Neural cell (in vitro differentiated cells): ENCODE results near the gene SP140. TPM values are rescaled to one million over a fixed set of nuclear protein-coding genes. Genes with fewer than 3 reads are reported as not detected.

Source experiments
- H2AFZ ChIP-seq: fragments of 200-600, 300-800 bp; sonication (generic), shearing (Covaris generic); 2 replicates; pipeline ENCODE4 v1.6.0; 2014; ENCODE audit warnings: low read depth, mild to moderate bottlenecking, antibody characterized with exemption, low read length, moderate library complexity
- H3F3A ChIP-seq: fragments of 200-600 bp; shearing (Covaris generic); 2 replicates; pipeline ENCODE4 v1.6.1; 2016; ENCODE audit warnings: mild to moderate bottlenecking, moderate library complexity, mixed read lengths, antibody characterized with exemption, low read length; ENCODE audit not compliant: insufficient read depth, poor library complexity, severe bottlenecking
- H3K27ac ChIP-seq: fragments of 200-600, 300-800 bp; sonication (generic), shearing (Covaris generic); 2 replicates; pipeline ENCODE4 v1.5.1; 2014; ENCODE audit warnings: mild to moderate bottlenecking, low read length, moderate library complexity
- H3K27me3 ChIP-seq: fragments of 300-800, 200-600 bp; sonication (generic), shearing (Covaris generic); 2 replicates; pipeline ENCODE4 v1.6.0; 2014; ENCODE audit warnings: mild to moderate bottlenecking, low read depth, low read length, moderate library complexity; ENCODE audit not compliant: insufficient read depth
- H3K36me3 ChIP-seq: fragments of 300-800, 200-600 bp; sonication (generic), shearing (Covaris generic); 2 replicates; pipeline ENCODE4 v1.5.1; 2014; ENCODE audit warnings: mild to moderate bottlenecking, antibody characterized with exemption, low read length, moderate library complexity; ENCODE audit not compliant: insufficient read depth
- H3K4me2 ChIP-seq: fragments of 300-800, 200-600 bp; sonication (generic), shearing (Covaris generic); 2 replicates; pipeline ENCODE4 v1.6.0; 2014; ENCODE audit warnings: mild to moderate bottlenecking, low read length
- H3K4me3 ChIP-seq: fragments of 300-800, 200-600 bp; sonication (generic), shearing (Covaris generic); 2 replicates; pipeline ENCODE4 v1.5.1; 2014; ENCODE audit warnings: mild to moderate bottlenecking, low read length, moderate library complexity
- H3K79me2 ChIP-seq: fragments of 200-600 bp; shearing (Covaris generic); replicated peaks from 2 replicates; pipeline ENCODE4 v1.6.0; 2014; ENCODE audit warnings: mild to moderate bottlenecking, low read length, moderate library complexity; ENCODE audit not compliant: insufficient read depth
- H3K9ac ChIP-seq: fragments of 300-800, 200-600 bp; sonication (generic), shearing (Covaris generic); 2 replicates; pipeline ENCODE4 v1.6.1; 2016; ENCODE audit warnings: mild to moderate bottlenecking, low read length, mixed read lengths
- H3K9me2 ChIP-seq: fragments of 200-600 bp; shearing (Covaris generic); 2 replicates; pipeline ENCODE4 v1.6.1; 2016; ENCODE audit warnings: mild to moderate bottlenecking, low read length, mixed read lengths; ENCODE audit not compliant: insufficient read depth
- H3K9me3 ChIP-seq: fragments of 200-600, 300-800 bp; sonication (generic), shearing (Covaris generic); 2 replicates; pipeline ENCODE4 v1.6.1; 2016; ENCODE audit warnings: mild to moderate bottlenecking, mixed run types, low read length, moderate library complexity, mixed read lengths
- H4K20me1 ChIP-seq: fragments of 200-600 bp; shearing (Covaris generic); 2 replicates; pipeline ENCODE4 v1.6.1; 2016; ENCODE audit warnings: mild to moderate bottlenecking, mixed run types; ENCODE audit not compliant: insufficient read depth
- EP300 ChIP-seq: fragments of 450-650 bp; conservative IDR thresholded peaks from 2 replicates; pipeline ENCODE4 v1.6.1; 2014; ENCODE audit warnings: antibody characterized with exemption, mild to moderate bottlenecking, moderate library complexity; ENCODE audit not compliant: poor library complexity, severe bottlenecking
- EZH2 ChIP-seq: fragments of 200-600, 300-800 bp; shearing (Covaris generic), sonication (generic); IDR thresholded peaks from 2 replicates; pipeline ENCODE4 v1.6.1; 2014; ENCODE audit warnings: antibody characterized with exemption, low read length, borderline replicate concordance, mild to moderate bottlenecking; ENCODE audit not compliant: insufficient read depth, poor library complexity, severe bottlenecking
- MXI1 ChIP-seq: fragments of 450-650 bp; conservative IDR thresholded peaks from 2 replicates; pipeline ENCODE4 v1.6.1; 2014; ENCODE audit warnings: antibody characterized with exemption, mild to moderate bottlenecking; ENCODE audit not compliant: poor library complexity, severe bottlenecking
- POLR2AphosphoS5 ChIP-seq: IDR thresholded peaks from 2 replicates; pipeline ENCODE4 v1.6.1; 2012
- RAD21 ChIP-seq: fragments of 450-650 bp; conservative IDR thresholded peaks from 2 replicates; pipeline ENCODE4 v1.6.1; 2014; ENCODE audit warnings: antibody characterized with exemption, mild to moderate bottlenecking, moderate library complexity
- SMC3 ChIP-seq: fragments of 450-650 bp; conservative IDR thresholded peaks from 2 replicates; pipeline ENCODE4 v1.6.1; 2014; ENCODE audit warnings: antibody characterized with exemption, mild to moderate bottlenecking, moderate library complexity; ENCODE audit not compliant: poor library complexity
- TAF1 ChIP-seq: IDR thresholded peaks from 2 replicates; pipeline ENCODE4 v1.6.1; 2012; ENCODE audit warnings: low read depth
- polyA plus RNA-seq: library from polyadenylated mRNA; depleted of rRNA; stranded (reverse); fragments of >200 nt; gene quantifications from 2 replicates; pipeline ENCODE4 v1.2.3, GENCODE V29; 2014
- TF ChIP-seq, protein P1 (sequence below): fragments of 450-650 bp; IDR thresholded peaks from 2 replicates; pipeline ENCODE4 v1.5.1; 2014; ENCODE audit warnings: antibody characterized with exemption, mild to moderate bottlenecking, moderate library complexity; ENCODE audit not compliant: poor library complexity, severe bottlenecking
- TF ChIP-seq, protein P2 (sequence below): IDR thresholded peaks from 2 replicates; pipeline ENCODE4 v1.6.1; 2012; ENCODE audit warnings: borderline replicate concordance

Gene SP140
- polyA plus RNA-seq, 1 donor from 2014 or later, result 0.74 TPM

DNA sequence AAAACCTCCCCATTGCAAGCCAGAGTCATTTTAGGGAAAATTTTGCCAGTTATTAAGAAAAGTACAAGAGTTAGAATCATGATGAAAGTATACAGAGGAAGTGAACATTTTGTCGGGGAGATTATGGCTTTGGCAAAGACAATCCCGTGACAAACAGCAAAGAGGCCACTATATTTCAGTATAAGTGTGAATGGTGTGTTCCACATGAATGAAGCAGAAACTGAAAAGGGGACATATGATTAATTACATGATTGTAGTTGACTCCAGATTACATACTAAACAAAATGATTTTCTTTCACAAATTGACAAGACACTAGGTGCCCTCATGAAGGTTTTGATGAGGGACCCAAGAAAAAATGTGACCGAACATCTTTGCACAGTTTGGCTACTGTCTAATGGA is 42.0 kb downstream of the SP140 start:
- Histone ChIP-seq H3F3A (no peaks in the 10 kb centered on the region), H3K9ac (no peak overlapping the region), H3K4me2 (no peak overlapping the region), H4K20me1 (no peaks in the 10 kb centered on the region), H3K27me3 (no peaks in the 10 kb centered on the region), H3K9me3 (no peaks in the 10 kb centered on the region), H3K9me2 (no peaks in the 10 kb centered on the region), H3K36me3 (no peaks in the 10 kb centered on the region), H2AFZ (no peak overlapping the region), H3K79me2 (no peaks in the 10 kb centered on the region), H3K4me3 (no peak overlapping the region), H3K27ac (no peak overlapping the region)
- TF ChIP-seq EP300 (no peak), MXI1 (no peak), POLR2AphosphoS5 (no peak), RAD21 (no peak), SMC3 (no peak), EZH2 (no peak), TAF1 (no peak)
- TF ChIP-seq, protein P1, sequence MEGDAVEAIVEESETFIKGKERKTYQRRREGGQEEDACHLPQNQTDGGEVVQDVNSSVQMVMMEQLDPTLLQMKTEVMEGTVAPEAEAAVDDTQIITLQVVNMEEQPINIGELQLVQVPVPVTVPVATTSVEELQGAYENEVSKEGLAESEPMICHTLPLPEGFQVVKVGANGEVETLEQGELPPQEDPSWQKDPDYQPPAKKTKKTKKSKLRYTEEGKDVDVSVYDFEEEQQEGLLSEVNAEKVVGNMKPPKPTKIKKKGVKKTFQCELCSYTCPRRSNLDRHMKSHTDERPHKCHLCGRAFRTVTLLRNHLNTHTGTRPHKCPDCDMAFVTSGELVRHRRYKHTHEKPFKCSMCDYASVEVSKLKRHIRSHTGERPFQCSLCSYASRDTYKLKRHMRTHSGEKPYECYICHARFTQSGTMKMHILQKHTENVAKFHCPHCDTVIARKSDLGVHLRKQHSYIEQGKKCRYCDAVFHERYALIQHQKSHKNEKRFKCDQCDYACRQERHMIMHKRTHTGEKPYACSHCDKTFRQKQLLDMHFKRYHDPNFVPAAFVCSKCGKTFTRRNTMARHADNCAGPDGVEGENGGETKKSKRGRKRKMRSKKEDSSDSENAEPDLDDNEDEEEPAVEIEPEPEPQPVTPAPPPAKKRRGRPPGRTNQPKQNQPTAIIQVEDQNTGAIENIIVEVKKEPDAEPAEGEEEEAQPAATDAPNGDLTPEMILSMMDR, result no peak
- TF ChIP-seq, protein P2, sequence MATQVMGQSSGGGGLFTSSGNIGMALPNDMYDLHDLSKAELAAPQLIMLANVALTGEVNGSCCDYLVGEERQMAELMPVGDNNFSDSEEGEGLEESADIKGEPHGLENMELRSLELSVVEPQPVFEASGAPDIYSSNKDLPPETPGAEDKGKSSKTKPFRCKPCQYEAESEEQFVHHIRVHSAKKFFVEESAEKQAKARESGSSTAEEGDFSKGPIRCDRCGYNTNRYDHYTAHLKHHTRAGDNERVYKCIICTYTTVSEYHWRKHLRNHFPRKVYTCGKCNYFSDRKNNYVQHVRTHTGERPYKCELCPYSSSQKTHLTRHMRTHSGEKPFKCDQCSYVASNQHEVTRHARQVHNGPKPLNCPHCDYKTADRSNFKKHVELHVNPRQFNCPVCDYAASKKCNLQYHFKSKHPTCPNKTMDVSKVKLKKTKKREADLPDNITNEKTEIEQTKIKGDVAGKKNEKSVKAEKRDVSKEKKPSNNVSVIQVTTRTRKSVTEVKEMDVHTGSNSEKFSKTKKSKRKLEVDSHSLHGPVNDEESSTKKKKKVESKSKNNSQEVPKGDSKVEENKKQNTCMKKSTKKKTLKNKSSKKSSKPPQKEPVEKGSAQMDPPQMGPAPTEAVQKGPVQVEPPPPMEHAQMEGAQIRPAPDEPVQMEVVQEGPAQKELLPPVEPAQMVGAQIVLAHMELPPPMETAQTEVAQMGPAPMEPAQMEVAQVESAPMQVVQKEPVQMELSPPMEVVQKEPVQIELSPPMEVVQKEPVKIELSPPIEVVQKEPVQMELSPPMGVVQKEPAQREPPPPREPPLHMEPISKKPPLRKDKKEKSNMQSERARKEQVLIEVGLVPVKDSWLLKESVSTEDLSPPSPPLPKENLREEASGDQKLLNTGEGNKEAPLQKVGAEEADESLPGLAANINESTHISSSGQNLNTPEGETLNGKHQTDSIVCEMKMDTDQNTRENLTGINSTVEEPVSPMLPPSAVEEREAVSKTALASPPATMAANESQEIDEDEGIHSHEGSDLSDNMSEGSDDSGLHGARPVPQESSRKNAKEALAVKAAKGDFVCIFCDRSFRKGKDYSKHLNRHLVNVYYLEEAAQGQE, result no peak

DNA sequence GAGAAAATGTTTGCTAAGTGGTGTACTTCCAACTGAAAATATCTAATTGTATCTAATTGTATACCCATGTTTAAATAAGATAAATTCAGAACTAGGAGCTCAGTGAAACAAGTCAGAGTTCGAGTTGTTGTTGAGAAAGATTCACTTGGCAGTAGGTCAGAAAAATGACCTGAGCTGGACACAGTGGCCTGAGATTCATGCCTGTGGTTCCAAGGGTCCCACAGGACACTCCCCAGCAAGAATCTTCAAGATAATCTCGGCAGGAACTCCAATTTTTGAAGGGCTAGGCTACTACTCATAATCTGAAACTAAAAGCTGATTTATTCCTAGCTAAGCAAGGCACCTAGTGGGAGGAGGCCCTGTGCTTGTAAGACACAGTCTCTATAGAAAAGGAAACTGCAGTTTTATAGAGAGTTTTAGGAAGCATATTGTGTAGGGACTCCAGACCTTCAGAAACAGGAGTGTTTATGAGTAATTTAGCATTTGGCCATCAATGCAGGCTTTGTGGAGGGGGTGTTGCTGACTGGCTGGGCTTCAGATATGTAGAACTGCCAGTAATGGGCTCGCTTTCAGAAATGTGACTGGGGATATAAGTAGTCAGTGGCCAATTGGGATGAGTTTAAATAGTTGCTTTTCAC is 43.2 kb downstream of the SP140 start:
- Histone ChIP-seq H3K27ac (no peak overlapping the region), H3K27me3 (no peaks in the 10 kb centered on the region), H2AFZ (no peak overlapping the region), H3K36me3 (no peaks in the 10 kb centered on the region), H3K9me3 (no peaks in the 10 kb centered on the region), H3F3A (no peaks in the 10 kb centered on the region), H3K9me2 (no peaks in the 10 kb centered on the region), H3K79me2 (no peaks in the 10 kb centered on the region), H4K20me1 (no peaks in the 10 kb centered on the region), H3K4me3 (no peak overlapping the region), H3K9ac (no peak overlapping the region), H3K4me2 (no peak overlapping the region)
- no peak for TF ChIP-seq POLR2AphosphoS5
- no peak for TF ChIP-seq EZH2
- TF ChIP-seq MXI1, result no peak
- no peak for TF ChIP-seq SMC3
- no peak for TF ChIP-seq TAF1
- no peak for TF ChIP-seq EP300
- no peak for TF ChIP-seq RAD21
- TF ChIP-seq, protein P2, result no peak
- TF ChIP-seq, protein P1, result no peak
